Transverse colon (tissue), 4 donors: ENCODE data around the gene ZBTB16. TPM values are rescaled to one million over a fixed set of nuclear protein-coding genes. Genes with fewer than 3 reads are reported as not detected.

Experiments used
- DNase-seq: peaks from one replicate; pipeline ENCODE4 v3.0.0-alpha.2; 2019
- H3K27ac ChIP-seq, 4 donors: fragments of 200-600 bp; sonication (generic); 2 replicates each; pipeline ENCODE4 v1.5.1; 2016 to 2018; ENCODE audit warnings: inconsistent platforms in 4 of 4
- H3K27me3 ChIP-seq: fragments of 200-600 bp; sonication (generic); 2 replicates; pipeline ENCODE4 v1.5.1; 2017; ENCODE audit warnings: inconsistent platforms
- H3K36me3 ChIP-seq, 4 donors: fragments of 200-600 bp; sonication (generic); 2 replicates each; pipeline ENCODE4 v1.5.1; 2017 to 2019; ENCODE audit warnings: inconsistent platforms in 4 of 4
- H3K4me1 ChIP-seq, 4 donors: fragments of 200-600 bp; sonication (generic); 2 replicates each; pipeline ENCODE4 v1.5.1; 2017 to 2020; ENCODE audit warnings: inconsistent platforms in 4 of 4
- H3K4me3 ChIP-seq, 4 donors: fragments of 200-600 bp; sonication (generic); 1 replicate in 1 of 4; 2 replicates in 3 of 4; pipeline versions ENCODE4 v1.5.1 to v1.6.1; 2017 to 2019; ENCODE audit warnings: inconsistent platforms in 4 of 4
- H3K9me3 ChIP-seq, 2 donors: fragments of 200-600 bp; sonication (generic); 2 replicates each; pipeline ENCODE4 v1.5.1; 2017 to 2019; ENCODE audit warnings: inconsistent platforms in 2 of 2
- EP300 ChIP-seq: sonication (generic); formaldehyde crosslinking; IDR thresholded peaks from one replicate; pipeline ENCODE4 v1.6.1; 2017; ENCODE audit warnings: antibody characterized with exemption, low read depth
- POLR2A ChIP-seq: fragments of 450-650 bp; IDR thresholded peaks from one replicate; pipeline ENCODE4 v1.6.1; 2016; ENCODE audit warnings: antibody characterized with exemption, mild to moderate bottlenecking, moderate library complexity
- POLR2AphosphoS5 ChIP-seq, 3 donors: sonication (generic); formaldehyde crosslinking; IDR thresholded peaks; one replicate each; pipeline ENCODE4 v1.6.1; 2016; ENCODE audit warnings: antibody characterized with exemption in 3 of 3
- WGBS, 2 donors: methylation state at CpG; one replicate each; pipeline ENCODE4 v1.1.5; 2018; ENCODE audit warnings: low coverage in 1 of 2; 5-methylcytosine and 5-hydroxymethylcytosine counted together
- in situ Hi-C, 4 donors: fragments of 200-750 bp; cut with MboI; loops; one replicate each; pipeline versions ENCODE4 v1.15.0 to v1.15.1; 2017; ENCODE audit warnings: low sequenced_read_pairs in 3 of 4, low pct_ligation_motif_present in 1 of 4, low pct_unique_long_range_greater_than_20kb in 1 of 4
- intact Hi-C: fragments of 100-400 bp; cut with DNase I; formaldehyde crosslinking; loops from one replicate; pipeline ENCODE4 v1.15.1; 2023; ENCODE audit warnings: low total_unique reads
- total RNA-seq, 4 donors: library from RNA; depleted of rRNA; stranded (reverse); fragments of >200 nt; gene quantifications; one replicate each; pipeline ENCODE4 v1.1.0, GENCODE V29; 2016
- TF ChIP-seq, protein P1 (sequence below), 5 experiments: fragments of 200-600 bp in 3 of 5; fragments of 450-650 bp in 2 of 5; sonication (generic) in 3 of 5; IDR thresholded peaks; 1 replicate in 2 of 5; 2 replicates in 3 of 5; pipeline ENCODE4 v1.5.1; 2016 to 2017; ENCODE audit warnings: antibody characterized with exemption in 5 of 5, inconsistent platforms in 3 of 5, mild to moderate bottlenecking in 2 of 5, moderate library complexity in 1 of 5

The ZBTB16 gene
- total RNA-seq, 4 donors from 2014 or later: 108 to 271 (median 155) TPM

DNA sequence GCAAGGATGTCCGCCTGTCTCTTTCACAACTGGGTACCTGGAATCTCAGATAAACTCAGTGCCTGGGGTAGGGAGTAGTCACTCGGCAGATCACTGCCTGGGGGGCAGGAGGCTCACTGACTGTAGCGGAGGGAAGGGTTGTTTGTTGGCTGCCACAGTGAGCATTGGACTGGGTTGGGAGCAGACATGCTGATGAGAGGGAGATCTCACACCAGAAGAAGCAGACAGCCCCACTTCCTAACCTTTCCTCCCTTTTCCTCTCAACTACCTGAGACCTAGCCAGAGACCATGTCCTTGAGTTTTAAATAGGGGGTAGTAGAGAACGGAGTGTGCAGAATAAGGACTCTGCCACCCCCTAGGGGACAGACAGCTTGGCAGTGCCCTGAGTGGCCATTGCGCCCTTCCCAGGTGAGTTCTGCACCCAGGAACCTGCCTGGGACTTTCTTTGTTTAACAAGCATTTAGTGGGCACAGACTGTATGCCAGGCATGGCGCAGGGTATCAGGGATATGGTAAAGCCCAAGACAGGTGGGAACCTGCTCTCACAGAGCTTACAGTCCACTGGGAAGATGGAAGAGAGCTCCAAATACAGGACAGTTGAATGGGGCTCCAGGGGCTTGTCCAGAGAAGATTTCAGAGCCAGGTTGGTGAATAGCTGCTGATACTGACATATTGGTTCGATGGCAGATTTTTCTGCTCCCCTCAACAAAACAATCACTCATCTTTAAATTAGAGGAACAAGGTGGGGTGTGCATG lies 121.0 kb downstream of the ZBTB16 start:
- WGBS, 2 donors: 67 to 83% methylated on average over 1 to 7 of the region's 7 CpGs
- no peaks in the 10 kb centered on the region for H3K27me3 ChIP-seq
- H3K9me3 ChIP-seq: no peaks in the 10 kb centered on the region
- H3K27ac ChIP-seq: peak overlapping the region; percentile 94 to 96 (median 96)
- DNase-seq: peak; percentile 80
- peak overlapping the region in 2 of 4 donors; percentile 21 to 30 for H3K4me3 ChIP-seq
- intact Hi-C loops (loop anchor here (10.0 kb wide), 1 partner anchor 74 kb away; no protein-coding TSS in a partner anchor), in situ Hi-C loops (loop anchor here (10.0 to 25.0 kb wide), 4 partner anchors 106 to 146 kb away; no protein-coding TSS in a partner anchor)
- H3K36me3 ChIP-seq: no peaks in the 10 kb centered on the region
- TF ChIP-seq EP300: no peak
- TF ChIP-seq, protein P1, sequence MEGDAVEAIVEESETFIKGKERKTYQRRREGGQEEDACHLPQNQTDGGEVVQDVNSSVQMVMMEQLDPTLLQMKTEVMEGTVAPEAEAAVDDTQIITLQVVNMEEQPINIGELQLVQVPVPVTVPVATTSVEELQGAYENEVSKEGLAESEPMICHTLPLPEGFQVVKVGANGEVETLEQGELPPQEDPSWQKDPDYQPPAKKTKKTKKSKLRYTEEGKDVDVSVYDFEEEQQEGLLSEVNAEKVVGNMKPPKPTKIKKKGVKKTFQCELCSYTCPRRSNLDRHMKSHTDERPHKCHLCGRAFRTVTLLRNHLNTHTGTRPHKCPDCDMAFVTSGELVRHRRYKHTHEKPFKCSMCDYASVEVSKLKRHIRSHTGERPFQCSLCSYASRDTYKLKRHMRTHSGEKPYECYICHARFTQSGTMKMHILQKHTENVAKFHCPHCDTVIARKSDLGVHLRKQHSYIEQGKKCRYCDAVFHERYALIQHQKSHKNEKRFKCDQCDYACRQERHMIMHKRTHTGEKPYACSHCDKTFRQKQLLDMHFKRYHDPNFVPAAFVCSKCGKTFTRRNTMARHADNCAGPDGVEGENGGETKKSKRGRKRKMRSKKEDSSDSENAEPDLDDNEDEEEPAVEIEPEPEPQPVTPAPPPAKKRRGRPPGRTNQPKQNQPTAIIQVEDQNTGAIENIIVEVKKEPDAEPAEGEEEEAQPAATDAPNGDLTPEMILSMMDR (IDR thresholded peaks at IDR 0.05): peak; percentile 55 to 74 (median 63)
- TF ChIP-seq POLR2AphosphoS5 (IDR thresholded peaks at IDR 0.05): peak in 1 of 3 donors; percentile 25
- peaks cover 50 to 82% (median 80%) of the 10 kb centered on the region in 4 donors for H3K4me1 ChIP-seq

DNA sequence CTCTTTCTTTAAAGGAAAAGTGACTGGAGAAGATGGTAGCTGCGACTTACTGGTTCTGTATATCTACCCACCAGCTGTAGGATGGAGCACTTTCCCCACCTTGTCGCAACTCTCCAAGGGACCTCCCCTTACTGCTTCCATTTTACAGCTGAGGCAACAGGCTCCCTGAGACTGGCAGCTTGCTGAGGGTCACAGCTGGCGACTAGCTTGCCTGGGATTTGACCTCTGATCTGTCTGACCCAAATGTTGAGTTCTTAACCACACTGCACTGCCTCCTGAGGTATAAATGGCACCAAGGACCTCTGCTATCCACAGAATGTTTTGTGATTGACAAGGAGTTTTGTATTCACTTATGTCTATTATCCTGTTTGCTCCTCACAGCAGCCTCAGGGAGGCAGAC lies 121.7 kb downstream of the ZBTB16 start:
- TF ChIP-seq, protein P1 (IDR thresholded peaks at IDR 0.05): no peak
- no peaks in the 10 kb centered on the region for H3K36me3 ChIP-seq
- peaks cover 45 to 75% (median 72%) of the 10 kb centered on the region in 4 donors for H3K4me1 ChIP-seq
- no peak overlapping the region for H3K4me3 ChIP-seq
- intact Hi-C loops: loop anchor here (10.0 kb wide), 1 partner anchor 74 kb away; no protein-coding TSS in a partner anchor
- WGBS, 2 donors: 89 to 100% methylated on average over 2 to 3 of the region's 3 CpGs
- H3K9me3 ChIP-seq: no peaks in the 10 kb centered on the region
- H3K27ac ChIP-seq: peak overlapping the region; percentile 94 to 96 (median 96)
- DNase-seq: no peak
- in situ Hi-C loops: loop anchor here (10.0 to 25.0 kb wide), 4 partner anchors 106 to 146 kb away; no protein-coding TSS in a partner anchor
- no peaks in the 10 kb centered on the region for H3K27me3 ChIP-seq

DNA sequence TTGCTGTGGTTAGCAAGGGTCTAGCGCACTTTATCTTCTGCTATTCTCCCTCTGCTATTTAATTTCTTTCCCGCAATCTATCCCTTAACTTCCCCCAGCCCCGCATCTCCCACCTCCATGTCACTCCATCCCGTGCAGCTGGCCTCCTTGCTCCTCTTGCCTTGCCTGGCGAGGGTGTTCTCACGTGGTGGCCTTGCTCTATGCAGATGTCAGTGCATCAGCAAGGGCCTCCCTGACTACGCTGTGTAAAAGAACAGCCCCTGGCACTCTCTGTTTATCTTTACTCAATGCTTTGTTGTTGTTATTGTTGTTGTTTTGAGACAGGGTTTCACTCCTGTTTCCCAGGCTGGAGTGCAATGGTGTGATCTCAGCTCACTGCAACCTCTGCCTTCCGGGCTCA lies 122.2 kb downstream of the ZBTB16 start:
- 90 to 100% methylated on average over 1 to 8 of the region's 8 CpGs for WGBS, 2 donors
- Histone ChIP-seq H3K9me3 (no peaks in the 10 kb centered on the region), H3K4me3 (no peak overlapping the region), H3K36me3 (peaks cover 0 to 3% (median 0%) of the 10 kb centered on the region in 4 donors), H3K27ac (peak overlapping the region; percentile 94 to 96 (median 96)), H3K4me1 (peaks cover 39 to 69% (median 67%) of the 10 kb centered on the region in 4 donors), H3K27me3 (no peaks in the 10 kb centered on the region)
- TF ChIP-seq POLR2AphosphoS5 (IDR thresholded peaks at IDR 0.05) (no peak), EP300 (no peak), POLR2A (no peak)
- TF ChIP-seq, protein P1 (IDR thresholded peaks at IDR 0.05): no peak
- in situ Hi-C loops (loop anchor here (10.0 to 25.0 kb wide), 4 partner anchors 107 to 147 kb away; no protein-coding TSS in a partner anchor), intact Hi-C loops (loop anchor here (10.0 kb wide), 1 partner anchor 73 kb away; no protein-coding TSS in a partner anchor)
- no peak for DNase-seq

DNA sequence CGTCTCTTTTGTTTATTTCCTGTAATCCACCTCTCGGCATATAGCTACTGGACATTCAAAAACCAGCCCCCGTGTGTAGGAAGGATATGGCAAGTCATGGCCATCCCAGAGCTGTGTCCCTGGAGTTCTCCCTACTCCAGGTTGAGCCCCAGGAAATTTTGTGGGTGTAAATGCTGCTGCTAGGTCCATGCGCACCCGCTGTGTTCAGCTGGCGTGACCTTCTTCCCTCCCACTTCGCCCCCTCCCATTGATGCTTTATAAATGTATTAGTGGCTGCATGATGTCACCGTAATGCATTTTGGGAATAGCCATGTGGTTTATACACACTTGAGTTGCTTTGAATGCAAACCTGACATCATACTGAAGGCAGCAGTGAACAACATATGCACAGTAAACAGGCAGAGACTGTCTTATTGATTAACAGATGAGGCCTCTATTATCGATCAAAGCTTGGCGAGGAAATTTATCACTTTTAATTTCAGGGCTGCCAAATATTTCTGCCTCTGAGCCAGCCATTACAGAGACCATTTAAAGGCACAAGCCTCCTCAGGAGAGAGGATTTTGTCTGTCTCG lies 123.0 kb downstream of the ZBTB16 start:
- H3K36me3 ChIP-seq: peaks cover 0 to 6% (median 0%) of the 10 kb centered on the region in 4 donors
- peak in 1 of 3 donors; percentile 35 for TF ChIP-seq POLR2AphosphoS5 (IDR thresholded peaks at IDR 0.05)
- no peak for TF ChIP-seq EP300
- peaks cover 33 to 61% (median 59%) of the 10 kb centered on the region in 4 donors for H3K4me1 ChIP-seq

More for the DNA sequence above, 123.0 kb downstream of the ZBTB16 start:
- no peak for DNase-seq
- Histone ChIP-seq H3K27me3 (no peaks in the 10 kb centered on the region), H3K27ac (peak overlapping the region; percentile 94 to 96 (median 96)), H3K9me3 (no peaks in the 10 kb centered on the region), H3K4me3 (no peak overlapping the region)
- intact Hi-C loops: loop anchor here (10.0 kb wide), 1 partner anchor 72 kb away; no protein-coding TSS in a partner anchor
- WGBS, 2 donors: 82 to 84% methylated on average over 7 to 11 of the region's 11 CpGs
- in situ Hi-C loops: loop anchor here (10.0 to 25.0 kb wide), 4 partner anchors 108 to 148 kb away; no protein-coding TSS in a partner anchor
